ENCODE results near the gene EXOC2. TPM values are rescaled to one million over a fixed set of nuclear protein-coding genes. Genes with fewer than 3 reads are reported as not detected.

EXOC2 gene
- total RNA-seq, 2 donors from 2014 or later: 17.2 to 24.1 TPM

DNA sequence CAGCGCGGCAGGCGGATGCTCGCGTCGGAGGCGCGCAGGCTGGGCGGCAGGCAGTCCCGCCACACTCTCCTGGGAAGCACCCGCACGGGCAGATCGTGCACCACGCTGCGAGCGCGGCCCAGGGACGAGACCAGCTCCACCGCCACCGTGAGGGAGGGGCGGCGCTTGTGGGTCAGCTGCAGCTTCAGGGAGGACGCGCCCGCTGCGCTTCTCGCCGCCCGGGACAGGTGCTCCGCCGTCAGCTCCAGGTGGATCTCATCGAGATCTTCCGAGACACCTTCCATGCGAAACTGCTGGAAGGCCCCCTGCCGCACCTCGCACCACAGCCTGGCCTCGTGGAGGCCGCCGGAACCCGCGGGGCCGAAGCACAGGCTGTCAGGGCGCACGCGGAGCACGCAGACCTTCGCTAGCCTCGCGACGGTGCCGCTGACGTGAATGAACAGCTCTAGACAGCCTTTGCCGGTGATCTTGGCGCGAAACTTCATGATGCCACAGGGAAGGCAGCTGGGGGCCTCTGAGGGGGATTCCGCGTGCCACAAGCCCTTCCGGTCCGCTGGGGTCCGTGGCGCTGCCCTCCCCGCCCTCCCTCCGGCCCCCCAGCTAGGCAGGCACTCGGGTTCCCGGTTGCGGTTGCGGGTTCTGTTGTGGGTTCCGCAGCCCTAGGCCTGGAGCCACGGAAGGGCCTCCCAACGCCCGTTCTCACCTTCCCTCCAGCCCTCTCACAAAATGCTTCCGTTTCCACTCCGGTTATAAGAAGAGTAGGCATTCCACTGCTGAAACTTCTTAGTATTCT is 36.3 kb downstream of the EXOC2 start, which contains the start of gene HUS1B:
HUS1B (minus strand) TSS at position 641 of the 793 bp plus-strand sequence; CDS start at position 485, 156 bp downstream.
- no peak for DNase-seq (ENCODE audit: low spot score)
- TF ChIP-seq, protein P1, sequence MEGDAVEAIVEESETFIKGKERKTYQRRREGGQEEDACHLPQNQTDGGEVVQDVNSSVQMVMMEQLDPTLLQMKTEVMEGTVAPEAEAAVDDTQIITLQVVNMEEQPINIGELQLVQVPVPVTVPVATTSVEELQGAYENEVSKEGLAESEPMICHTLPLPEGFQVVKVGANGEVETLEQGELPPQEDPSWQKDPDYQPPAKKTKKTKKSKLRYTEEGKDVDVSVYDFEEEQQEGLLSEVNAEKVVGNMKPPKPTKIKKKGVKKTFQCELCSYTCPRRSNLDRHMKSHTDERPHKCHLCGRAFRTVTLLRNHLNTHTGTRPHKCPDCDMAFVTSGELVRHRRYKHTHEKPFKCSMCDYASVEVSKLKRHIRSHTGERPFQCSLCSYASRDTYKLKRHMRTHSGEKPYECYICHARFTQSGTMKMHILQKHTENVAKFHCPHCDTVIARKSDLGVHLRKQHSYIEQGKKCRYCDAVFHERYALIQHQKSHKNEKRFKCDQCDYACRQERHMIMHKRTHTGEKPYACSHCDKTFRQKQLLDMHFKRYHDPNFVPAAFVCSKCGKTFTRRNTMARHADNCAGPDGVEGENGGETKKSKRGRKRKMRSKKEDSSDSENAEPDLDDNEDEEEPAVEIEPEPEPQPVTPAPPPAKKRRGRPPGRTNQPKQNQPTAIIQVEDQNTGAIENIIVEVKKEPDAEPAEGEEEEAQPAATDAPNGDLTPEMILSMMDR (IDR thresholded peaks at IDR 0.05): no peak

DNA sequence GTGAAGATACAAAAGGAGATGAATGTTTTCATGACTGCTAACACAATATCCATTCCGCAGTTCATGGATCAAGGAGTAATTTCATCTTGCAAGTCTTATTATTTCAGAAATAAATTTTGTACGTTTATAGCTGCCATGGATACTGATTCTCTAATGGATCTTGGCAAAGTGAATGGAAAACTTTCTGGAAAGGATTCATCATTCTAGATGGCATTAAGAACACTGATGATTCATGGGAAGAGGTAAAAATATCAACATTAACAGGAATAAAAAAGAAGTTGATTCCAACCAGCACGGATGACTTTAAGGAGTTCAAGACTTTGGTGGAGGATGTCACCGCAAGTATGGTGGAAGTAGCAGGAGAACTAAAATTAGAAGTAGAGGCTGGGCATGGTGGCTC is 38.8 kb downstream of the EXOC2 start:
- no peak for ATAC-seq (ENCODE audit: insufficient number of reproducible peaks, low FRiP score, low read depth)
- Histone ChIP-seq H3K27me3 (replicated peaks; ENCODE audit: insufficient read depth) (no peaks in the 10 kb centered on the region), H3K9me3 (no peaks in the 10 kb centered on the region), H3K36me3 (peaks cover 5% of the 10 kb centered on the region), H3K4me1 (ENCODE audit: control insufficient read depth in 1 of 2, low read depth in 2 of 2) (peaks cover 7 to 14% of the 10 kb centered on the region in 2 donors), H3K27ac (no peak overlapping the region), H3K4me3 (no peak overlapping the region)
- TF ChIP-seq, protein P1 (IDR thresholded peaks at IDR 0.05): no peak
- no peak for DNase-seq (ENCODE audit: low spot score)

More for the DNA sequence above, 36.3 kb downstream of the EXOC2 start, which contains the start of gene HUS1B:
- Histone ChIP-seq H3K27me3 (replicated peaks; ENCODE audit: insufficient read depth) (no peaks in the 10 kb centered on the region), H3K36me3 (peaks cover 5% of the 10 kb centered on the region), H3K4me1 (ENCODE audit: control insufficient read depth in 1 of 2, low read depth in 2 of 2) (peaks cover 7 to 14% of the 10 kb centered on the region in 2 donors), H3K27ac (no peak within 1 kb of the TSS), H3K9me3 (no peaks in the 10 kb centered on the region), H3K4me3 (no peak within 1 kb of the TSS)
- ATAC-seq (ENCODE audit: insufficient number of reproducible peaks, low FRiP score, low read depth): no peak

GRCh38 chr6:652865-653264 is 40.1 kb downstream of the EXOC2 start:
- Histone ChIP-seq H3K4me3 (no peak overlapping the region), H3K9me3 (no peaks in the 10 kb centered on the region), H3K36me3 (peaks cover 5% of the 10 kb centered on the region), H3K27me3 (replicated peaks; ENCODE audit: insufficient read depth) (no peaks in the 10 kb centered on the region), H3K4me1 (ENCODE audit: control insufficient read depth in 1 of 2, low read depth in 2 of 2) (peaks cover 2 to 6% of the 10 kb centered on the region in 2 donors), H3K27ac (no peak overlapping the region)
- TF ChIP-seq, protein P1 (IDR thresholded peaks at IDR 0.05): no peak
- ATAC-seq (ENCODE audit: insufficient number of reproducible peaks, low FRiP score, low read depth) (no peak), DNase-seq (ENCODE audit: low spot score) (no peak)

GRCh38 chr6:650098-650497 is 42.8 kb downstream of the EXOC2 start:
- TF ChIP-seq, protein P1 (IDR thresholded peaks at IDR 0.05): no peak
- ATAC-seq (ENCODE audit: insufficient number of reproducible peaks, low FRiP score, low read depth) (no peak), DNase-seq (ENCODE audit: low spot score) (no peak)
- no peaks in the 10 kb centered on the region for H3K9me3 ChIP-seq
- no peak overlapping the region for H3K27ac ChIP-seq
- H3K4me1 ChIP-seq (ENCODE audit: control insufficient read depth in 1 of 2, low read depth in 2 of 2): no peaks in the 10 kb centered on the region
- H3K36me3 ChIP-seq: no peaks in the 10 kb centered on the region
- no peak overlapping the region for H3K4me3 ChIP-seq
- no peaks in the 10 kb centered on the region for H3K27me3 ChIP-seq (replicated peaks; ENCODE audit: insufficient read depth)

- no peak for DNase-seq (ENCODE audit: low spot score)
- TF ChIP-seq, protein P1 (IDR thresholded peaks at IDR 0.05): no peak
- Histone ChIP-seq H3K27ac (no peak overlapping the region), H3K27me3 (replicated peaks; ENCODE audit: insufficient read depth) (no peaks in the 10 kb centered on the region), H3K9me3 (no peaks in the 10 kb centered on the region), H3K36me3 (no peaks in the 10 kb centered on the region), H3K4me1 (ENCODE audit: control insufficient read depth in 1 of 2, low read depth in 2 of 2) (no peaks in the 10 kb centered on the region), H3K4me3 (no peak overlapping the region)
- no peak for ATAC-seq (ENCODE audit: insufficient number of reproducible peaks, low FRiP score, low read depth)
Observed at GRCh38 chr6:642805-643204, 50.1 kb downstream of the EXOC2 start.
